ENCODE data around the gene RNF34. TPM values are rescaled to one million over a fixed set of nuclear protein-coding genes. Genes with fewer than 3 reads are reported as not detected.
A peak's percentile ranks its signal among the peaks of the same experiment; 100 is the strongest.
"Not testable (repeated sequence)": the region's sequence is repeated elsewhere in the genome, so short reads cannot be mapped to it uniquely, and the experiment has no call there.

The RNF34 gene
- total RNA-seq, 2 donors from 2014 or later, result 15.9 to 32.5 TPM

DNA sequence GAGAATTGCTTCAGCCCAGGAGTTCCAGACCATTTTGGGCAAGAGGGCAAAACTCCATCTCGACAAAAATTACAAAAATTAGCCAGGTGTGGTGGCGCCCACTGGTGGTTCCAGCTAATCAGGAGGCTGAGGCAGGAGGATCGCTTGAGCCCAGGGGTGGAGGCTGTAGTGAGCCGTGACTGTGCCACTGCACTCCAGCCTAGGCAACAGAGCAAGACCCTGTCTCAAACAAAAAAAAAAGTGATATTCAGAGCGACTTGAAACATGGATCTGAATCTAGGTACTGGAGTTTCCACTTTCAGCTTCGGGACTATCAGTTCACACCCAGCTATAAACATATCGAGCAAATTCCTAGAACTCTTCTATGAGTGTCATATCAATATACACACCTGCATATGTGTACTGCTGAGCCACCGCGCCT, 16.3 kb upstream of the RNF34 start:
- Histone ChIP-seq H3K4me3 (no peak overlapping the region), H3K4me1 (no peaks in the 10 kb centered on the region), H3K36me3 (no peaks in the 10 kb centered on the region), H3K27me3 (no peaks in the 10 kb centered on the region), H3K9me3 (no peaks in the 10 kb centered on the region), H3K27ac (no peak overlapping the region)
- TF ChIP-seq, protein P1, sequence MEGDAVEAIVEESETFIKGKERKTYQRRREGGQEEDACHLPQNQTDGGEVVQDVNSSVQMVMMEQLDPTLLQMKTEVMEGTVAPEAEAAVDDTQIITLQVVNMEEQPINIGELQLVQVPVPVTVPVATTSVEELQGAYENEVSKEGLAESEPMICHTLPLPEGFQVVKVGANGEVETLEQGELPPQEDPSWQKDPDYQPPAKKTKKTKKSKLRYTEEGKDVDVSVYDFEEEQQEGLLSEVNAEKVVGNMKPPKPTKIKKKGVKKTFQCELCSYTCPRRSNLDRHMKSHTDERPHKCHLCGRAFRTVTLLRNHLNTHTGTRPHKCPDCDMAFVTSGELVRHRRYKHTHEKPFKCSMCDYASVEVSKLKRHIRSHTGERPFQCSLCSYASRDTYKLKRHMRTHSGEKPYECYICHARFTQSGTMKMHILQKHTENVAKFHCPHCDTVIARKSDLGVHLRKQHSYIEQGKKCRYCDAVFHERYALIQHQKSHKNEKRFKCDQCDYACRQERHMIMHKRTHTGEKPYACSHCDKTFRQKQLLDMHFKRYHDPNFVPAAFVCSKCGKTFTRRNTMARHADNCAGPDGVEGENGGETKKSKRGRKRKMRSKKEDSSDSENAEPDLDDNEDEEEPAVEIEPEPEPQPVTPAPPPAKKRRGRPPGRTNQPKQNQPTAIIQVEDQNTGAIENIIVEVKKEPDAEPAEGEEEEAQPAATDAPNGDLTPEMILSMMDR (IDR thresholded peaks at IDR 0.05), result no peak
- DNase-seq (ENCODE audit: low spot score), result no peak

DNA sequence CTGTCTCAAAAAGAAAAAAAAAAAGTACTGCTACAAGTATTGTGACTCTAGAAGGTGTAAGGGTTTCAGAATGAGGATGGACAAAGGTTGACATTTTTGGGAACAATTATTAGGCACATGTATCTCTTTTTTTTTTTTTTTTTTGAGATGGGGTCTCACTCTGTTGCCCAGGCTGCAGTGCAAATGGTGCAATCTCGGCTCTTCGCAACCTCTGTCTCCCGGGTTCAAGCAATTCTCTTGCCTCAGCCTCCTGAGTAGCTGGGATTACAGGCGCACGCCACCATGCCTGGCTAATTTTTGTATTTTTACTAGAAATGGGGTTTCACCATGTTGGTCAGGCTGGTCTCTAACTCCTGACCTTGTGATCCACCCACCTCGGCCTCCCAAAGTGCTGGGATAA, 15.0 kb upstream of the RNF34 start:
- not testable (repeated sequence) for H3K9me3 ChIP-seq; DNase-seq (ENCODE audit: low spot score); H3K27me3 ChIP-seq

DNA sequence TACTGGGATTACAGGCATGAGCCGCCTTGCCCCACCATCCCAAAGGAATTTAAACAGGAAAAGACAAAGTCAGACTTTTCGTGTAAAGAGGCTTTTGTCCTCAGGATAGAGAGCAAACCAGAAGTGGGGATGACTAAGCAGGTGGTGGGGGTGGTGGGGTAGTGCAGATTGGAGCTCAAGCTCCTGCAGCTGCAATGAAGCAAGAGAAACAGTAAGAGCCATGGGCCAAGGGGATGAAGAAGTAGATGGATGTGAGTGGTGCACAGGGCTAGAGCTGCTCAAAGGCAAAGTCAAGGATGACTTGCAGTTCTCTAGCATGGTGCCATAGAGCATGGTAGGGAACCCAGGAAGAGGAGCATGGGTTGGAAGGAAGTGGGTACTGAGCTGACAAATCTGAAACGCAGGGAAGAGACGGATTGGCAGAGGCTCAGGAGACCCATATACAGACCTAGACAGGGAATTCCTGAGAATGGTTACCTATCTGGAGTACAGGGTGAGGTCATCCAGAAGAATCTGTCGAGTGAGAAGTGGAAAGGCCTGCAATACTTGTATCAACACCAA, 11.4 kb upstream of the RNF34 start:
- TF ChIP-seq, protein P1 (IDR thresholded peaks at IDR 0.05), result no peak
- no peaks in the 10 kb centered on the region for H3K9me3 ChIP-seq
- no peaks in the 10 kb centered on the region for H3K27me3 ChIP-seq
- DNase-seq (ENCODE audit: low spot score), result no peak
- H3K27ac ChIP-seq, result no peak overlapping the region
- no peaks in the 10 kb centered on the region for H3K4me1 ChIP-seq
- H3K4me3 ChIP-seq, result no peak overlapping the region
- no peaks in the 10 kb centered on the region for H3K36me3 ChIP-seq

More for the DNA sequence above, 15.0 kb upstream of the RNF34 start:
- not testable (repeated sequence) for H3K4me3 ChIP-seq, H3K27ac ChIP-seq, H3K36me3 ChIP-seq, H3K4me1 ChIP-seq

DNA sequence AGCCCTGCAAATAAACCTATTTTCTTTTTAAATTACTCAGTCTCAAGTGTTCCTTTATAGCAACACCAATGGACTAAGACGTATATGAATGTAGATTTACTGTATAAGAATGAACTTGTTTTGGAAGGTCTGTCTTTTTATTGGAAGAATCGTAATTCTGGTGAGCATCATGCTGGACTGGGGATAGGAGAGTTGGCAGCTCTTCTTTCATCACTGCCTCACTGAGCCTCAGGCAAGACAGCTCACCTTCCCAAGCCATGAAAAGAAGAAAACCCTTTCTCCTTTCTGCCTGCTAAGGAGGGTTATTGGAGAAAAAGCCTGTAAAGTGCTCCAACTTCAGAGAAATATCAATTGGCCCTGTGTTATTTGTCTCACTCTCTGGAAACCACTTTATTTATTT, 9.1 kb upstream of the RNF34 start:
- Histone ChIP-seq H3K27me3 (no peaks in the 10 kb centered on the region), H3K9me3 (no peaks in the 10 kb centered on the region), H3K27ac (no peak overlapping the region), H3K4me1 (no peaks in the 10 kb centered on the region), H3K36me3 (no peaks in the 10 kb centered on the region), H3K4me3 (no peak overlapping the region)
- no peak for DNase-seq (ENCODE audit: low spot score)
- TF ChIP-seq, protein P1 (IDR thresholded peaks at IDR 0.05), result no peak

DNA sequence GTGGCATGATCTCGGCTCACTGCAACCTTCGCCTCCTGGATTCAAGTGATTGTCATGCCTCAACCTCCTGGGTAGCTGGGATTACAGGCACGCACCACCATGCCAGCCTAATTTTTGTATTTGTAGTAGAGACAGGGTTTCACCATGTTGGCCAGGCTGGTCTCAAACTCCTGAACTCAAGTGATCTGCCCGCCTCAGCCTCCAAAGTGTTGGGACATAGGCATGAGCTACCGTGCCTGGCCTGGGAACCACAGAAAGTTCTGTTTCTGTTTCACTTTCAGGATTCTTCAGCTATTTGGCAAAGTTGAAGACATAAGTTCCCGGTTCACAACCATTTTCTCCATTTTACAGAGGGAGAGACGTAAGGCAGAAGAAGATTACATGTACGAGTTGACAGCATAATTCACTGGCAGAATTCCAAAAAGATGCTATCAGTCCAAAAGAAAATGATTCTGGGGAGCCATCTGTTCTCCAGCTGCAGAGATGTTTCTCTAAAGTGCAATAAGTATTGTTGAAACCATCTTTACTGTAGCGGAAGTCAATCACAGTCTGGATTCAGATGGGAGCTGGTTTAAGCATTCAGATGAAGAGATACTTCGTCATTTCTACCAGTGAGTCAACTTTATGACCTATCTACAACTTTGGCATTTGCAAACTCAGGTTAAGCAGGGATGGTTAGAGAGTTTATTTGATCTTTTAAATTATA, 8.1 kb upstream of the RNF34 start:
- H3K4me3 ChIP-seq, result peak overlapping the region in 1 of 2 donors; percentile 14
- H3K27me3 ChIP-seq, result no peaks in the 10 kb centered on the region
- no peaks in the 10 kb centered on the region for H3K36me3 ChIP-seq
- H3K27ac ChIP-seq, result no peak overlapping the region
- DNase-seq (ENCODE audit: low spot score), result no peak
- TF ChIP-seq, protein P1 (IDR thresholded peaks at IDR 0.05), result no peak
- no peaks in the 10 kb centered on the region for H3K9me3 ChIP-seq
- no peaks in the 10 kb centered on the region for H3K4me1 ChIP-seq

DNA sequence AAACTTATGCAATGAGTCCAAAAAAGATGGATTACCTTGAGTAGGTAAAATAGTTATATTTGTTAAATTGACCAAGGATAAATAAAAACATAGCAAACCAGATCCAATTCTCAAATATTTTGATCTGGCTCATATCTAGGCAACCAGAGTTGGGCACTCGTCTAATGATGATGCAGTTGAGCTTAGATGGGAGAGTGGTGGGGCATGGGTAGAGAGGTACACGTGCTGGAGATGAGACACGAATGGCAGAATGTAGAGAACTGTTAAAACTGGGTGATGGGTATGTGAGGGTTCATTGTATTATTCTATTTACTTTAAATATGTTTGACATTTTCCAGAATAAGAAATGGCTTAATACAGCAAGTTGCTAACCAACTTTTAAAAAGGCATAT, 7.6 kb upstream of the RNF34 start:
- H3K27ac ChIP-seq, result no peak overlapping the region
- H3K36me3 ChIP-seq, result no peaks in the 10 kb centered on the region
- H3K9me3 ChIP-seq, result no peaks in the 10 kb centered on the region
- TF ChIP-seq, protein P1 (IDR thresholded peaks at IDR 0.05), result no peak
- H3K4me1 ChIP-seq, result no peaks in the 10 kb centered on the region
- H3K27me3 ChIP-seq, result no peaks in the 10 kb centered on the region
- H3K4me3 ChIP-seq, result no peak overlapping the region
- no peak for DNase-seq (ENCODE audit: low spot score)
